Spleen (tissue), 7 donors: ENCODE results near the gene HAUS7.

Experiments used
- POLR2A ChIP-seq, 3 donors: fragments of 450-650 bp; IDR thresholded peaks; one replicate each; pipeline ENCODE4 v1.5.1; 2017; ENCODE audit warnings: antibody characterized with exemption in 3 of 3, mild to moderate bottlenecking in 1 of 3
- POLR2AphosphoS5 ChIP-seq, 3 donors: sonication (generic); formaldehyde crosslinking; IDR thresholded peaks; one replicate each; pipeline ENCODE4 v1.5.1; 2017; ENCODE audit warnings: antibody characterized with exemption in 3 of 3
- TF ChIP-seq, protein P1 (sequence below), 11 experiments: fragments of 200-600 bp in 7 of 11; fragments of 450-650 bp in 4 of 11; sonication (generic) in 4 of 11; IDR thresholded peaks in 8 of 11; conservative IDR thresholded peaks in 3 of 11; 1 replicate in 7 of 11; 2 replicates in 4 of 11; pipeline versions ENCODE4 v1.4.0 to v1.8.0; 2016 to 2021; ENCODE audit warnings: antibody characterized with exemption in 11 of 11, inconsistent platforms in 4 of 11, mild to moderate bottlenecking in 1 of 11
- donor health status: DM: no; HTN: no; CAD: no; lungs with moderate emphysema.
- donor health status: DM: no; HTN: no; CAD: no.
- donor health status: DM: no; HTN: no; CAD: no.

DNA sequence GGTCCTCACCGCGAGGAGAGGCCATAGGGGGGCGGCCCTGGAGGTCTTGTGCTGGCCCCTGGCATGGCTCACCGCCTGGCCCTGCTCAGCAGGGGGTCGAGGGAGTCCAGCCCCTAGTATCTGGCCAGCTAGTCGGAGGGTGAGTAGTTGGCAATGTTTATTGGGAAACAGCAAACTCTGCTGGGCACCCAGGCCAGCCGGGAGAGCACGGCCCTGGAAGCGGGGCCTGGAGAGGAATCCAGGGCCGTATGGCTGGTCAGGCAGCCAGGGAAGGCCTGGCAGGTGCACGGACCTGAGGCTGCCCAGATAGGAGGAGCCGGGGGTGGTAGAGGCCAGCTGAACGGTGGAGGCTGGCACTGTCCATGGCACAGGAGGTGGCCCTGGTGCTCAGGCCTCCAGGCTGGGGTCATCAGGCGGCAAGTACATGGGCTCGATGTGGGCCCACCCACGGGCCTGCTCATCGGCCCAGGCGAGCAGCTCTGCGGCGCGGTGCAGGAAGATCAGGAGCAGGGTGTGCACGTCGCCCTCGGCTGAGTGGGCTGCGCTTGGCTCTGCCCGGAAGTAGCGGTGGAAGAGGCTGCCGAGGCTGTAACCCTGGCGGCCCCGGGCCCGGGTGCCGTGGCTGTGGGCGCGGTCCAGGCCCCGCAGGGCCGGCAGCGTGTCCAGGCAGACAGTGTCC is 25.9 kb downstream of the HAUS7 start:
- TF ChIP-seq, protein P1, sequence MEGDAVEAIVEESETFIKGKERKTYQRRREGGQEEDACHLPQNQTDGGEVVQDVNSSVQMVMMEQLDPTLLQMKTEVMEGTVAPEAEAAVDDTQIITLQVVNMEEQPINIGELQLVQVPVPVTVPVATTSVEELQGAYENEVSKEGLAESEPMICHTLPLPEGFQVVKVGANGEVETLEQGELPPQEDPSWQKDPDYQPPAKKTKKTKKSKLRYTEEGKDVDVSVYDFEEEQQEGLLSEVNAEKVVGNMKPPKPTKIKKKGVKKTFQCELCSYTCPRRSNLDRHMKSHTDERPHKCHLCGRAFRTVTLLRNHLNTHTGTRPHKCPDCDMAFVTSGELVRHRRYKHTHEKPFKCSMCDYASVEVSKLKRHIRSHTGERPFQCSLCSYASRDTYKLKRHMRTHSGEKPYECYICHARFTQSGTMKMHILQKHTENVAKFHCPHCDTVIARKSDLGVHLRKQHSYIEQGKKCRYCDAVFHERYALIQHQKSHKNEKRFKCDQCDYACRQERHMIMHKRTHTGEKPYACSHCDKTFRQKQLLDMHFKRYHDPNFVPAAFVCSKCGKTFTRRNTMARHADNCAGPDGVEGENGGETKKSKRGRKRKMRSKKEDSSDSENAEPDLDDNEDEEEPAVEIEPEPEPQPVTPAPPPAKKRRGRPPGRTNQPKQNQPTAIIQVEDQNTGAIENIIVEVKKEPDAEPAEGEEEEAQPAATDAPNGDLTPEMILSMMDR (IDR thresholded peaks at IDR 0.05 in 8 of 11, conservative IDR thresholded peaks at IDR 0.05 in 3 of 11) = no peak
- TF ChIP-seq POLR2AphosphoS5 (IDR thresholded peaks at IDR 0.05) (no peak), POLR2A (IDR thresholded peaks at IDR 0.05) (no peak)
